ENCODE data around the gene TRIP13.
"Not testable (repeated sequence)": the region's sequence is repeated elsewhere in the genome, so short reads cannot be mapped to it uniquely, and the experiment has no call there.

The TRIP13 gene

GRCh38 chr5:915346-915745 lies 22.7 kb downstream of the TRIP13 start:
- not testable (repeated sequence) for FAIRE-seq; DNase-seq (ENCODE audit: extremely low spot score, insufficient read length, low read depth)

- FAIRE-seq: no peak
- DNase-seq (ENCODE audit: extremely low spot score, insufficient read length, low read depth): no peak
These were observed 23.3 kb downstream of the TRIP13 start for GRCh38 chr5:915946-916345.

- no peak for DNase-seq (ENCODE audit: extremely low spot score, insufficient read length, low read depth)
- no peak for FAIRE-seq
These were observed 24.0 kb downstream of the TRIP13 start for GRCh38 chr5:916441-917293.

- DNase-seq (ENCODE audit: extremely low spot score, insufficient read length, low read depth): not testable (repeated sequence)
These were observed 26.0 kb downstream of the TRIP13 start for GRCh38 chr5:918717-919116.

DNA sequence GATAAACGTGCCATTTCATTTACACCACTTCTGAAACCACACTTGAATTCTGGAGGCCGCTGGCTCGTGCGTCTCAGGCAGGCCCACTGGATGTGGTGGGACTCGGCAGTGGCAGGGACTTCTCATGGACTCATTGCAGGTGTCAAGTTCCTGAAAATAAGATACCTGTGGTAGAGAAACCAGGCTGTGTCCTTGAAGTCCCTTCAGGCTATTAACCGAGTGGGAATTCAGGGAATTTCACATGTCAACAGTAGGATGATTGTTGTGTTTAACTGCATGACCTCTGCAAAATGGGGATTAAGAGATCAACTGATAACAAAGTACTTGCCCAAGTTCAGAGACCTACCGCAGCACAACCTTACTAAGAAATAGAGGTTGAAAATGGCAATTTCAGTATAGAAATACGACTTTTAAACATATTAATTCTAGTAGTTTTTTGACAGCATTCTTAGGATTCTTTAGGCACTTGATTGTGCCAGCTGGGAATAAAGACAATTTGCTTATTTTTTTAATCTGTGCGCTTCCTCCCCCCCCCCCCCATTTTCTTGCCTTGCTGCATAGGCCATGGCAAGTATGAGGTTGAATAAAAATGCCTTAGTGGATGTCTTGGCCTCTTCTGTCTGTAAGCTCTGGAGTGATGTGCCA lies 26.8 kb downstream of the TRIP13 start:
- DNase-seq (ENCODE audit: extremely low spot score, insufficient read length, low read depth) (no peak), FAIRE-seq (no peak)

More at GRCh38 chr5:918717-919116, 26.0 kb downstream of the TRIP13 start:
- FAIRE-seq: not testable (repeated sequence)

DNA sequence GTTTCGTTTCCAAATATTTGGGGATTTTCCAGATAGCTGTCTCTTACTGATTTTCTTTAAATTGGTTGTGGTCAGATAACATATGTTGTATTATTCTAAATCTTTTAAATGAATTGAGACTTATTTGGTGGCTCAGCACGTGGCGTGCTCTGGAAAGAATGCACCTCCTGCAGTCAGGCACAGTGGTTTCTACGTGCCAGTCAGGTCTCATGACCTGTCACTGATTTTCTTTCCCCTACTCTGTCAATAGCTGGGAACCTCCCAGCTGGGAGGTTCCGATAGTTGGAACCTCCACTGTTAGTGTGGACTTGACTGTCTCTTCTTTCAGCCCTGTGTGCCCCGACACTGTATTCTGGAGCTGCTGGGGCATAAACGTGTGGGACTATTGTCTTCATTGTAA lies 27.6 kb downstream of the TRIP13 start:
- DNase-seq (ENCODE audit: extremely low spot score, insufficient read length, low read depth) (no peak), FAIRE-seq (no peak)

GRCh38 chr5:921456-922435 lies 29.1 kb downstream of the TRIP13 start:
- no peak for FAIRE-seq
- DNase-seq (ENCODE audit: extremely low spot score, insufficient read length, low read depth): no peak

DNA sequence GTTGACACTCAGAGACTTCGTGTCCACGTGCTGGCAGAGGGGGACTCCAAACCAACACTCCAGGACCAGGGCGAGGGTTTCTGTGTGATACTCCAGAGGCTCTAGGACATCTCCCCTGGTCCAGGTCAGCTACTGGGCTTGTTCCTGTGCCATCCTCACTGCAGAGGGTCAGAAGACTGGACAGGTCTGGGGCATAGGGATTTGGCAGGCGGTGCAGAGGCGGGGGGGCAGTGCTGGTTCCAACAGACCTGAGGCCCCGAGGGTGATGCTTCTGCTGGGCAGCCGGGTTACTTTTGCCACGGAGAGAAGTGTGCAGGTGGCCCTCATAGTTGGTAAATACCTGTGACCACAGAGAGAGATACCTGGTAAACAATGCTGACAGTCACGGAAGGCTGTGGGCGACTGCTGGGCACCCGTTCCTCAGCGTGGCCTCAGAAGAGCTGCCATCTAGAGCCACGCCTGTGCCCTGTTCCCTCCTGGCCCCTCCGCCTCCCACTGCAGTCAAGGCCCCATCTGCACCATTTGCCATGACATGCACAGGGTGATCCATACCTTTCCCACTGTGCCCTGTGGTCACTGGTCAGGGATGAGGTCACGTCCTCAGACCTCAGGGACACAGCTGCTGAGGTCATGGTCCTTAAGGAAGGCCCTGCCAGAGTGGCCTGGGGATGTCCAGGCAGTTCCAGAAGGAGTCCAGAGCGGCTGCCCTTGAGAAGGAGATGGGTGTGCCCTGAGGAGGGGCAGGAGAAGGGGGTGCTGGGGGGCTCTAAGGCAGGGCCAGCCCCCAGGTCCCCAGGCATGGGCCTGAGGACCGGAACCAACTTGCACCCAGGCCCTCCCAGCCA lies 30.0 kb downstream of the TRIP13 start:
- no peak for FAIRE-seq

DNA sequence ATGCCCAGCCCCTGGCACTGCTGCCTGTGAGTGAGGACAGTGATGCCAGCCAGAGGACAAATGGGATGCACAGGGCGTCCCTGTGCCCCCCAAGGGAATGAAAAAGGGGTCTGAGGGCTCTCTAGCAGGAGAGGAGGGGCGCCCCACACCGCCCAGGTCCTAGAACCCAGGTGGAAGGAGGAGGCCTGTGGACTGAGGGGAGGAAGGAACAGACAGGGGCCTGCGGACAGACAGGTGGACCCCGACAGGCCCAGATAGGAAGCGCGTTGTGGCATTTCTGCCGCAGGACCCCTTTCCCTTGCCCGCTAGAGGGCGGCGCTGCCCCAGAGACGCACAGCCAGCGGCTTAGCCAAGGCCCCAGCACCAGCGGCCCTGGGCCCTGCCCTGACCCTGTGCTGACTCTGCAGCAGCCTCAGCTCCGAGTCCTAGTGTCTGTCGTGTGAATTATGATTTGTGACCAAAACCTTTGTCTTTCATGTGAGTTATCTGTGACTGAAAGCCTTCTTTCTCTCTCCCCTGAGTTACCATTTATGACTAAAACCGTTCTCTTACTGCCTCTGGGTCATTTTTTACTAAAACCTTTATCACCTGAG lies 30.7 kb downstream of the TRIP13 start:
- peak; percentile 70 for FAIRE-seq
- peak; percentile 70 for DNase-seq (ENCODE audit: extremely low spot score, insufficient read length, low read depth)

More for the DNA sequence above, 30.0 kb downstream of the TRIP13 start:
- no peak for DNase-seq (ENCODE audit: extremely low spot score, insufficient read length, low read depth)

DNA sequence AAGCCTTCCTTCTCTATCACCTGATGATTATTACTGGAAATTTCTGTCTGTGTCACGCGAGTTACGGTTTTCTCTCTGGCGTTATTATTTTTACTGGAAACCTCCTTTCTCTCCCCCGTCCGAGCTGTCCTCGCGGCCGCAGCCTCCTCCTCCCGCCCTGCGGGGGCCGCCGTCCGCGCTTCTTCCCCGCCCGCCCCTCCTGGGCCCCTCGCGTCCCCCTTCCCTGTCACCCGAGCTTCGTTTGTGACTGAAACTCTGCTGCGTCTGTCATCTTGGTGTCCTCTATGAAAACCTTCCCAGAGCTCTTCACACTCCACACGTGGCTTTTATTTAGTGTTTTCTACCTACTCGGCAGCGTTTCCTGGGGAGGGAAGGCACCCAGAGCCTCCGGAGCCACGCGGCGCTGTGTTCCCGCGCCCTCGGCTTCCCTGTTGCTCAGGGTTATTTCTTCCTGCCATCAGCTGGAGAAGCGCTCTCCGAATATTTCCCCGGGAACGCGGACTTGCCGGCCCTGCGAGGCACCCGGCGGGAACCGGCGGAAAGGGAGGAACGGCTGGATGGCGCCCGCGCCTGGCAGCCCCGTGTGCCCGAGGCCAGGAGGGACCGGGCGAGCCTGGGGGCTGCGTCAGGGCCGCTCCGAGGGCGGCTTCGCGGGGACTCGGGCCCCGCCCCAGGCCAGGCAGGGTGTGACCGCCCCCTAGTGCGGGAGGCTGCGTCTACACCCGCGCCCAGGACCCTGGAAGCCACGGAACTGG lies 33.9 kb downstream of the TRIP13 start:
- FAIRE-seq (no peak), DNase-seq (ENCODE audit: extremely low spot score, insufficient read length, low read depth) (peak; percentile 15)

DNA sequence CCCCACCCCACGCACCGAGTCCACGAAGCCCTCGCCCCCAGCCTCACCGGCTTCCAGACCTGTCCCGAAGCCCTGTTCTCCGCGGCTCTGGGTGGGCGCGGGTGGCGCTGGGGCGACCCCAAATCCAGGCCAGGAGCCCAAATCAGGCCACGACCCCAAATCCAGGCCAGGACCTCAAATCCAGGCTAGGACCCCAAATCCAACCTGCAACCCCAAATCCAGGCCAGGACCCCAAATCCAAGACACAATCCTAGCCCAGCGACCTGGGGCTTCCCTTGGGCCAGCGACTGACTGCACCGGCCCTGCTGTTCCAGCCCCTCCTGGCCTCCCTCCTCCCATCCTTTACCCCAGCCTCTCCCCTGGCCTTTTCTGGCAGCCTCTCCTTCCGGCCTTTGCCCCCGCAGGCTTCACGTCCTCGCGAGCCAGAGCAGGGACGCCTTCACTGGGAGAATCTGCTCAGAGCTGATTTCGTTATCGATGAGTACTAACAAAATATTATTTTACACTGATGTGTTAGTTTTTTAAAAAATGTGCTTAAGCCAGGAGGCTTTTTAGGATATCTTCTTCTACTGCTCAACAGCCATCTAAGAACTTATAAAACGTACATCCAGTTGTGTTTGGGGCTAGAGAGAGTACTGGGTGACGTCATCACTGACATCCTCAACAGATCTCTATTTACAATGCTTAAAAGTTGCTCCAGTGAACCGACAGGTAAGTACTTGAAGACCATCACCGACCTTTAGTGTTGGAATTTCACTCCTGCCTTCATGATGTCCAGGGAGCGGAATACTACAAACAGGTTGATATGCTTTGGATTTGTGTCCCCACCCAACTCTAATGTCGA lies 34.7 kb downstream of the TRIP13 start:
- no peak for FAIRE-seq
- no peak for DNase-seq (ENCODE audit: extremely low spot score, insufficient read length, low read depth)

DNA sequence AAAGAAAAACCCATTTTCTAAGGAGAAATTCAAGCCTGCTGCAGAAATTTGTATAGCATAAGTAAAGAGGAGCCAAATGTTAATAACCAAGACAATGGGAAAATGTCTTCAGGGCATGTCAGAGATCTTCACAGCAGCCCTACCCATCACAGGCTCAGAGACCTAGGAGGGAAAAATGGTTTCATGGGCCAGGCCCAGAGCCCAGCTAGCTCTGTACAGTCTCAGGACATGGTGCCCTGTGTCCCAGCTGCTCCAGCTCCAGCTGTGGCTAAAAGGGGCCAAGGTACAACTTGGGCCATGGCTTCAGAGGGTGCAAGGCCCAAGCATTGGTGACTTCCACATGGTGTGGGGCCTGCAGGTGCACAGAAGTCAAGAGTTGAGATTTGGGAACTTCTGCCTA lies 36.5 kb downstream of the TRIP13 start:
- FAIRE-seq; DNase-seq (ENCODE audit: extremely low spot score, insufficient read length, low read depth): not testable (repeated sequence)

DNA sequence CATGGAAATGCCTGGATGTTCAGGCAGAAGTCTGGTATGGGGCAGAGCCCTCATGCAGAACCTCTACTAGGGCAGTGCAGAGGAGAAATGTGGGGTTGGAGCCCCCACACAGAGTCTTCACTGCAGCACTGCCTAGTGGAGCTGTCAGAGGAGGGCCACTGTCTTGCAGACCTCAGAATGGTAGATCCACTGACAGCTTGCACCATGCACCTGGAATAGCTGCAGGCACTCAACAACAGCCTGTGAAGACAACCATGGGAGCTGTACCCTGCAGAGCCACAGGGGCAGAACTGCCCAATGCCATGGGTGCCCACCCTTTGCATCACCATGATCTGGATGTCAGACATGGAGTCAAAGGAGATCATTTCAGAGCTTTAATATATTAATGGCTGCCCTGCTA lies 36.9 kb downstream of the TRIP13 start:
- DNase-seq (ENCODE audit: extremely low spot score, insufficient read length, low read depth): no peak
- no peak for FAIRE-seq

GRCh38 chr5:930866-931265 lies 38.2 kb downstream of the TRIP13 start:
- FAIRE-seq: no peak
- DNase-seq (ENCODE audit: extremely low spot score, insufficient read length, low read depth): no peak

DNA sequence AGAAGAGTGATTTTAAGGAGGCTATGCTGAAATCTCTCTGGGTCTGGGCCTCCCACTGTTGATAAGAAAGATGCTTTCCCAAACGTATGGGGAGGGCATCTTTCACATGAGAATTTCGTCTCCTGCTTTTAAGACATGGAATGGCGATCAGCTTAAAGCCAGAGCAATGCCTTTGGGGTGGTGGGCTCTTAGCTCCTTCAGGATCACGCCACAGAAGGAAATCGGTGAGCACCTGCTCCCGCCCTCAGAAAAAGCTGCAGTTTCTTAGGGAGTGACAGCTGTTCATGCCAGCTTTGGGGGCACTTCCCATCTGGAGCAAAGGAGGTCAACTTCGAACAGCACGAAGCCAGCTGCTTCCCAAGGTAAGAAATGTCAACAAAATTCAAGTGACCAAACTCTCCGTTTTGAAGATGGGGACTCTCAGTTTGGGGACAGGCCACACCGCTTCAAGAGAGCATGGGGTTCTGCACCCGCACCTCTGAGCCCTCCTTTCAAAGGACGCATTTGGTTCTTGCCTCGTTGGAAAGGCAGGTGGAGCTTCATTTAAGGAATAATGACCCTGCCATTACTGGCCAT lies 39.0 kb downstream of the TRIP13 start:
- DNase-seq (ENCODE audit: extremely low spot score, insufficient read length, low read depth) (no peak), FAIRE-seq (no peak)

DNA sequence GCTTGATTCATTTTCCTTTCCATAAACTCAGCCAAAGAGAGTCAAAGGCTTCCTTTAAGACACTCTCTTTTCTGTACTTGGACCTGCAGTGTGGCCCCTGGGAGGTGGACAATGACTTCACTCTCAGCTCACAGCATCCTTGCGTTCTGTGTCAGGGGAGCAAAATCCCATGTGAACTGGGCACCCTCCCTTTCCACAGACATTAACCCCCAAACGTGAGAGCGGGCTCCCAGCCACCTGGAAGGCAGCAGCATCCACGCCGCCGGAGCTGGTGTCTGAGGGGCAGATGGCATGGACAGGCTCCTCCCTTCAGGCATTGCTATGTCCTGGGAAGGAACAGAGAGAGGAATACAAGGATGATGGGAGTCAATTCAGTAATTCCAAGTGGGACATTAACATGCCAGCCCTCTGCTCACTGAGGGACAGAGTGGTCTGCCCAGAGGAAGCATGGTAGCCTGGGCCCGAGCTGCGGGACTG lies 39.5 kb downstream of the TRIP13 start:
- FAIRE-seq (no peak), DNase-seq (ENCODE audit: extremely low spot score, insufficient read length, low read depth) (no peak)

All from GM18507 (cell line).